NB4 (cell line): ENCODE data around the gene TMEM125.

ENCODE experiments used
- DNase-seq: peaks from one replicate; pipeline ENCODE4 v3.0.0; 2010; ENCODE audit warnings: low read depth
- H3K4me3 ChIP-seq: one replicate; pipeline ENCODE4 v1.5.1; 2011; ENCODE audit warnings: mild to moderate bottlenecking, low read depth, low read length, moderate library complexity
- CTCF ChIP-seq: IDR thresholded peaks from one replicate; pipeline ENCODE4 v1.5.1; 2012; ENCODE audit warnings: low read depth, low read length
- MYC ChIP-seq: IDR thresholded peaks from 2 replicates; pipeline ENCODE4 v1.6.1; 2011; ENCODE audit warnings: low read depth, low read length
- POLR2A ChIP-seq: IDR thresholded peaks from 2 replicates; pipeline ENCODE4 v1.6.1; 2011; ENCODE audit warnings: mild to moderate bottlenecking; ENCODE audit not compliant: insufficient read length; ENCODE audit errors: extremely low read depth
- TF ChIP-seq, protein P1 (sequence below): IDR thresholded peaks from 2 replicates; pipeline ENCODE4 v1.6.1; 2011; ENCODE audit warnings: low read depth, low read length

TMEM125 gene

GRCh38 chr1:43256675-43257570 lies 12.9 kb upstream of the TMEM125 start:
- no peak overlapping the region for H3K4me3 ChIP-seq
- TF ChIP-seq, protein P1, sequence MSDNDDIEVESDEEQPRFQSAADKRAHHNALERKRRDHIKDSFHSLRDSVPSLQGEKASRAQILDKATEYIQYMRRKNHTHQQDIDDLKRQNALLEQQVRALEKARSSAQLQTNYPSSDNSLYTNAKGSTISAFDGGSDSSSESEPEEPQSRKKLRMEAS: no peak
- no peak for TF ChIP-seq MYC
- no peak for TF ChIP-seq POLR2A
- no peak for TF ChIP-seq CTCF
- DNase-seq: no peak

DNA sequence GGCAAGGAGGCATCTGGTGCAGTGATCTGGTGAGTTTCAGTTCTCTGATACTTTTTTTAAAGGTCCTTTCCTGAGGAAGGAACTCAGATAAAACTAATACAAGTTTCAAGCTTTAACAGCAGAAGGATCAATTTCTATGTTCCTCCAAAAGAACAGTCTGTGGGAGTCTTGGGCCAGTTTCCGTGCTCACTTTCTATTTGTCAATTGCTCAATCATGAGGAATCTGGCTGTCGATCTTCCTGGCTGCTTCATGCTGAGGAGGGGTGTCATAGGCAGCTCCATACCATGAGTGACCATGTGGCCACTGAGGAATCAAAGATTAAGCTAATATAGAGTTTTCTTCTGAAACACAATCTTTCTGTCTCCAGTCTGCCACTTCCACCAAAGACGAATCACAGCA lies 11.4 kb upstream of the TMEM125 start:
- no peak for DNase-seq

DNA sequence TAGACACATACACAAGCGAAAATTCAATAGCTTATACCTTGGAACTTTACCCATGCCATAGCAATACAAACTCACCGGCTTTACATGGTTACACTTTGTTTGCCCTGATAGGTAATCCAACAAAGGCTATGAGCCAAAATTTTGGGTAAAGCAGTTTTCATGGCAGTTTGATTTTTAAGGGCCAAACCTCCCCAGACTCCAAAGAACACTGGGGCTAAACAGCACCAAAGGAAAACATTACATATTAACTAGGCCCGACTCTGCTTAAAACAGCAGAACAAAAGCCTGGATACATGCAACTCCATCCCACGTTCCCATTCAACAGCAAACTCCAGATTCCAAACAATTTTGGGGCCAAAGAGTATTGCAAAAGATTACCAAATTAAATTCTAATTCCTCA lies 4.4 kb upstream of the TMEM125 start:
- TF ChIP-seq, protein P1: no peak
- no peak for DNase-seq
- H3K4me3 ChIP-seq: no peak overlapping the region

More for the DNA sequence above, 11.4 kb upstream of the TMEM125 start:
- TF ChIP-seq MYC: no peak
- TF ChIP-seq, protein P1: no peak
- no peak for TF ChIP-seq POLR2A
- TF ChIP-seq CTCF: no peak
- no peak overlapping the region for H3K4me3 ChIP-seq

DNA sequence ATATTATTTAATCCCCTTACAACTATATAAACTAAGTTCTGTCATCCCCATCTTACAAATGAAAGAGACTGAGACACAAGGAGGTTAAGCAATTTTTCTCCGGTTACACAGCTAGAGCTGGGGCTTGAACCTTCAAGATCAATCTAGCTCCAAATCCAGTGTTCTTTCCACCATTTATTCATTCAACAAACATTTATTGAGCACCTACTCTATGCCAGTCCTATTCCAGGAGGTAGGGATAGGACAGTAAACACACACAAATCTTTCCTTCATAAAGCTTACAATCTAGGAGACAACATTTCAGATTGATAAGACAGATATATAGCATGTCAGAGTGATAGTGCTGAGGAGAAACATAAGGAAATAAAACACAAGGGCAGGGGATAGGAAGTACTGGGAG lies 2.9 kb upstream of the TMEM125 start:
- no peak overlapping the region for H3K4me3 ChIP-seq

DNA sequence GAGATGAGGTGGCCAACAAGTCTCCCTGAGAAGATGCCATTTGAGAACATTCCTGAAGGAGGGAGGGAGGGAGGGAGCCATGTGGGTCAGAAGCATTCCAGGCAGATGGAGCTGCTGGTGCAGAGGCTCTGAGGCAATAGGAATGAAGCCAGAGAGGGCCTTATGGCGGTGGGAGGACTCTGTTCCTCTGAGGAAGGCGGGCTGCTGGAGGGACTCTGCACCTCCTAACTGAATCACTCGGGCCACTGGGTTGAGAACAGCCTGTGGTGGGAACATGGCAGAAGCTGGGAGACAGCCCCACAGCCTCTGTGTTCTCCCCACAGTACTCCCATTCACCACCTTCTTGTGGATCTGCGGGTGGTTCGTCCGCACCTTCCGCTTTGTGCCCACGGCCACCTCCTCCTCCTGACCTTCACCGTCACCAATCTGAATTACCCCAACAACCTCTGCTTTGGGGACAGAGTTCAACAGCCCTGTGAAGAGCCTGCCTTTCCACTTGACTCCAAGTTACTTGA lies 2.4 kb upstream of the TMEM125 start:
- H3K4me3 ChIP-seq: no peak overlapping the region
- DNase-seq: no peak
- TF ChIP-seq POLR2A: no peak
- TF ChIP-seq CTCF: no peak
- no peak for TF ChIP-seq MYC
- TF ChIP-seq, protein P1: no peak

More for the DNA sequence above, 2.9 kb upstream of the TMEM125 start:
- DNase-seq: no peak
- no peak for TF ChIP-seq CTCF
- TF ChIP-seq, protein P1: no peak
- no peak for TF ChIP-seq MYC
- TF ChIP-seq POLR2A: no peak

DNA sequence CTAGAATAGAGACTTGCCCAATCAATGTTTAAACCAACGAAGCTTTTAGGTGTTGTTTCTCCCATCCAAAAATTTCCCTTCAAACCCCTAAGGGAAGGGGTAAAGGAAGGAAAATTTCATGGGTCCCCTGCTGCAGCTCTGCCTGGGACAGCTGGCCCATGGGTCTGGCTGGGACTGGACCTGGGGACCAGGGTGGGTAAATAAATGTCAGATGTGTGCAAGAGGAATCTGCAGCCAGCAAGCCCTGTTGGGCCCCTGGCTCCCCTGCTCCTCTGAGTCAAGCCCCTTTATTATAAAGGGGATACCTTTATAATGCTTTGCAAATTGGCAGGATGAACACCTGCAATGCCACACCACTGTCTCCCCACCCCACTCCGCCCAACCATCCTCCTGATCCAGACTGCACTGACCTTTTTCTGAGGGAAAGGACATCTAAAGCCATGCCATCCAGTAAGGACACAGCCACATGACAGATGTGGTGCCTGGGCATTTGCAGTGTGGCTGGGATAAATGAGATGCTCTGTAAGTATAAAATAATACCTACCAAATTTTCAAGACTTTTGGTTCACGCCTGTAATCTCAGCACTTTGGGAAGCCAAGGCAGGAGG lies 1.9 kb upstream of the TMEM125 start:
- TF ChIP-seq, protein P1: no peak
- no peak for TF ChIP-seq CTCF
- TF ChIP-seq POLR2A: no peak
- TF ChIP-seq MYC: no peak
- DNase-seq: no peak

More for the DNA sequence above, 1.9 kb upstream of the TMEM125 start:
- H3K4me3 ChIP-seq: no peak overlapping the region
